ENCODE results near the gene TAS2R60.
"Not testable (repeated sequence)": the region's sequence is repeated elsewhere in the genome, so short reads cannot be mapped to it uniquely, and the experiment has no call there.

TAS2R60 gene

DNA sequence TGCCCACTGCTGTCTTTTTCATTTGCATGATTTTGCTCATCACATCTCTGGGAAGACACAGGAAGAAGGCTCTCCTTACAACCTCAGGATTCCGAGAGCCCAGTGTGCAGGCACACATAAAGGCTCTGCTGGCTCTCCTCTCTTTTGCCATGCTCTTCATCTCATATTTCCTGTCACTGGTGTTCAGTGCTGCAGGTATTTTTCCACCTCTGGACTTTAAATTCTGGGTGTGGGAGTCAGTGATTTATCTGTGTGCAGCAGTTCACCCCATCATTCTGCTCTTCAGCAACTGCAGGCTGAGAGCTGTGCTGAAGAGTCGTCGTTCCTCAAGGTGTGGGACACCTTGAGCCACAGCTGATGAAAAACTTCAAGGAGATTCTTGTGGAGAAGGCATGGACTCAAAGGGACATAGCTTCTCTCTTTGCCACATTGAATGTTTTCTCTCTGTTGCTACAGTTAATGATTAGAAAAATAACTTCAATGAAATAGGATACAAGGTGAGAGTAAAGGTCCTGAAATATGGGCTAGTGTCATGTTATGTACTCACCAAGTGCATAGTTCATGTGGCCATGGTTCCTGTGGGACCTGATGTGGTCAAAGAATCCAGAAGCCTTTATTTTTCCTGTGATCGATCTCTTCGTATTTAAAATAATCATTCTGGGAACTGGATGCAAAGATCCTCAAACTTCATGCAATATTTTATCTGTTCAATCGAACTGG, 970 bp downstream of the TAS2R60 start:
- DNase-seq: no peak

GRCh38 chr7:143444785-143445184, 1.5 kb downstream of the TAS2R60 start:
- no peak for DNase-seq

DNA sequence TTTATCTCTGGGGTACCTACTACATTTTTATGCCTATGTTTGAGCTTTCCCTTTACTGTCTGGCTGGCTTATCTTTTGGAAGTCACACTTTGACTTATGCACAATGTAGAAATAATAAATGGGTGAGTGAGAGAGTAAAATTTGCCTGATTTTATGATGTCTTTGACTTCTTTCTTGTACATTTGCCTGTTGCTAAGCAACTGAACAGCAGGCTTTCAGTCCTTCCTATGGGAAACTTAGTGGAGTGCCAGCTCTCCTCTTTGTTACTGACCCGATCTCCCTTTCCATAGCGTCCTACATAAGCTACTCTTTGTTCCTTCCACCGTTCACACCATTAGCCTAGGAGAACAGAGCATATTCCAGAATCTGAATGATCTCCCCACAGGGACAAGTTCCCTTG, 4.2 kb downstream of the TAS2R60 start:
- DNase-seq: no peak

DNA sequence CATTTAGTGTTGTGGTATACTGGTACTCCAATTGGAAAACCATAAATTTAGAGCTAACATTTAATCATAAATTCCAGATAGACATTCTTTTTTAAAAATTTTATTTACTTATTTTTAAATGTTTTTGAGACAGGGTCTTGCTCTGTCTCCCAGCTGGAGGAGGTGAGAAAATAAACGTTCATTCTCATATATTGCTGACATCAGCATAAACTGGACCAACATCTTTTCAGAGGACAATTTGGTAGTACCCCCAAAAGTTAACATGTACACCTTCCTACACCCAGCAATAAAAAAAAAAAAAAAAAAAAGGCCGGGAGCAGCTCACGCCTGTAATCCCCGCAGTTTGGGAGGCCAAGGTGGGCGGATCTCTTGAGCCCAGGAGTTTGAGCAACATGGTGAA, 5.2 kb downstream of the TAS2R60 start:
- DNase-seq: no peak

DNA sequence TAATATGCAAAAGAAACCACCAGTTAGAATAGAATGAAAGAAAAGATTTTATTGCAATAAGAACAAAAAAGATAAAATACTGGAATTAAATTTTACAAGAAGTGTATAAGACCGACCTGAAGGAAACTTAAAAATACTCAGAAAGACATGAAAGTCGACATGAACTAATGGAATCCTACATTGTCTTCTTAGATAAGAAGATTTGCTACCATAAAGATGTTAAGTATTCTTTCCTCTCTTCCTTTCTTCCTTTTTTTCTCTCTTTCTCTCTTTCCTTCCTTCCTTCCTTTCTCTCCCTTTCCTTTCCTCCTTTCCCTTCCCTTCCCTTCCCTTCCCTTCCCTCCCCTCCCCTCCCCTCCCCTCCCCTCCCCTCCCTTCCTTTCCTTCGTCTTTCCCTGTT, 6.5 kb downstream of the TAS2R60 start:
- DNase-seq: no peak

- DNase-seq: no peak
Measured at GRCh38 chr7:143451122-143451521, 7.9 kb downstream of the TAS2R60 start.

- no peak for DNase-seq
Measured at GRCh38 chr7:143451746-143452145, 8.5 kb downstream of the TAS2R60 start.

DNA sequence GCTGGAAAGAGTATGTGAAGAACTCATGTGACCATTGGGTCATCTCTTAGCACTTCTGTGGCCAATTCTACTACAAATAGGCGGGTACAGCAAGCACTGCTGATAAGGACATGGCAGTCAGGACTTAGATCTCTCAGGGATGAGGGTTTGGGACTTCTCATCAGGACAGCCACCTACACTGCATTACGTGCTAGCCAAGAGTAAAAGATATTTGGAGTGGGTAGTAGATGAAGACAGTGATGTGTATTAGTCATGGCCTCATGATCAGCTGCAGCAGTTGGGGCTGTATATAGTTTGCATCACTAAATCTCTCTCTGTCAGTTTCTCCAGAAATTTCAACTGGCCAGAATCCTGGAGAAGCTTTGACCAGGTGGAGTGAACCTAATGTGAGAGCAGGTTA, 9.2 kb downstream of the TAS2R60 start:
- no peak for DNase-seq

DNA sequence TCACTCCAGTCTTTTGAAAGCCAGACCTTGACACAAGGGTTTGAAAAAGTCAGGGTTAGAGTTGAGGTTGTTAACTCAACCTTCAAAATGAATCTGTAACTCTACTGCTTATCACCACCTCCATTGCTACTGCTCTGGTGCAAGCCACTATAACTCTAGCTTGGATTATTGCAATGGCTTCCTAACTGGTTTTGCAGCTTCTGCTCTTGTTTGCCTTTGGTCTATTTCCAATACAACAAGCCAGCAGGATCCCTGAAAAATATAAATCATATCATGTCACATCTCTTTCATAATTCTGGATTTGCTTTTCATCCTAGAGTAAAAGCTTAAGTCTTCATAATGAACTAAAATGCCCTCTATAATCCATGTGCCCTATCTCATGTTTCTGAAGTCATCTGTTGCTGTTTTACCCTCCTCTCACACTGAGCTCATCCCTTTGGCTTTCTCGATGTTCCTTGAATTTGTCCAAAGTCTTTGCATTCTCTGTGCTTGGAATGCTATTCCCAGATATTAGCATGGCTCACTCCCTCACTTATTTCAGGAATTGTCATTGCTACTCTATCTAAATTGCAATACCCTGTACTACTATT, 10.9 kb downstream of the TAS2R60 start:
- no peak for DNase-seq

- DNase-seq: no peak
Measured at GRCh38 chr7:143455491-143455890, 12.2 kb downstream of the TAS2R60 start.

- no peak for DNase-seq
Measured at GRCh38 chr7:143455942-143456341, 12.7 kb downstream of the TAS2R60 start.

DNA sequence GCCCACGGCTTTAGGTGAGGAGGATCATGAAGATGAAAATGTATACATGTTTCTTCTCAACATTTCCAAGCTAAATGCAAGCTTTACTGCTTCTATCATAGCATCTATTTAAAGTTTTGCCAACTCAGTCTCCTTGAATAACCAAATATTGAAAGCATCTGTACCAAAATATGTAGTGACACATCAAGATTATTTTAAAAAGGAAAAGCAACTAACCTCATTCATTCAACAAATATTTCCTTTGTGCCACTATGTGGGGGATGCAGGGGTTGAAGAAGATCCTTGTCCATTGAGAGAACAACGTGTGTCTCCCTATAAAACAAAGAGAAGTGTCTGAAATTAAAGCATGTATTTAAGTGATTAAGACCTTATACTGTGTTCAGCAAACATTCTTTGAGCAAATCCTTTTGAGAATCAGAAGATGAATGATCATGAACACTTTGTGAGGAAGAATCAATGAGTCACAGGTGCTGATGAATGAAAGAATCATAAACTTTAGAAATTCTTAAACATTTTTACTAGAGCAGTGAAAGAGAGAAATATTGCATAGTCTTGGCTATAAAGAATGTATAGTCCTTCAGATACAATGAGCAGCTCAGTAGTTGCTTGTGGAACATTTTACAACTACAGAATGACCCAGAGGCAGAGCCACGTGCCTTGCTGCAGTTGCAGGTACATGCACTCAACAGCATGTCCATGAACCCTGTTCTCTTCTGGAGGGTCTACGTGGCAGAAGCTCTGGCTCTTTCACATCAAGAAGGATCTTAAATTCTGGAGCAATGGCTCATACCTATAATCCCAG, 13.9 kb downstream of the TAS2R60 start:
- no peak for DNase-seq

DNA sequence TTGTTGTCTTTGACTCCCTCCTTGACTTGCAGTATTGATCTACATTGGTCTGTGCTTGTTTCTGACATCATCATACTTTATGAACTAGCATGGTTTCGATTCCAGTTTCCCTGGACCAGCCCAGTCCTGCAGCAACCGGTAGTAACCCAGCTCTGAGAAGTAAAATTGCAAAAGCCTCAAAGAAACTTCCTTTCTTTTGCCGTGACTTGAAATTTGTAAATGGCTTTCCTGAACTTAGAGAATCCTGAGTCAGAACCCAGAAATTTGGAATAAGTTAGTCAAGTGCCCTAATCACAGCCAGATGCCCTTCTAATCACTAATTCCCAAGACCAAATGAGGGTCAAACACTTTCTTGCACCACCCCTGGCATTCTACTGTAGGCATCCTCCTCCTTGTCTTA, 15.0 kb downstream of the TAS2R60 start:
- no peak for DNase-seq

DNA sequence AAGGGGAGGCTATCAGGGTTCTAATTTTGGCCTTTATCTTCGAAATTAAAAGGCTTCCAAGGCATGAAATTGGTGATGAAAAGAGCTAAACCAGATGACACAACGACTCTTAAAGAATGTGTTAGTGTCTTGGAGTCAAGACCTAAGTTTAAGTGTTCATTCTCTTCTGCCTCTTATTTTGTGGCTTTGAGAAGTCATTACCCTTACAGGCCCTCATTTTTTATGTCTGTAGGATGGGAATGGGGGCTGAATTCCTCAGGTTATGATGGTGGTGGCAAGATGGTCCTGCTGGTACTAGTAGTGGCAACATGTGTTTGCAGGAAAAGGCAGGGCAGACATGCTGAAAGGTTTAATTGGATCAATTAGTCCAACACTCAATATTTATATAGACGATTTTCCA, 15.4 kb downstream of the TAS2R60 start:
- DNase-seq: no peak

DNA sequence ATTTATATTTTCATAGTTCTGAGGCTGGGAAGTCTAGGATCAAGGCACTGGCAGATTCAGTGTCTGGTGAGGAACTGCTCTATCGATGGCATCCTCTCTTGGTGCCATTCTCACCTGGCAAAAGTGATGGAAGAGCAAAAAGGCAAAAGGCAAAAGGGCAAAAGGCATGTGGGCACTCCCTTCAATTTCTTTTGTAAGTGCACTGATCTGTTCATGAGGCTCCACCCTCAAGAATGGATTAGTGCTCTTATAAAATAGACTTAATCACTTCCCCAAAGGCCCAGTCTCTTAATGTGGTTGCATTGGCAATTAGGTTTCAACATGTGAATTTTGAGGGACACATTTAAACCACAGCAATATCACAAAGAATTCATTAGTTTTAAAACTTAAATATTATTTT, 16.1 kb downstream of the TAS2R60 start:
- no peak for DNase-seq

- DNase-seq: no peak
Measured at GRCh38 chr7:143460271-143460979, 17.2 kb downstream of the TAS2R60 start.

GRCh38 chr7:143462045-143462444, 18.8 kb downstream of the TAS2R60 start:
- no peak for DNase-seq

- DNase-seq: no peak
Measured at GRCh38 chr7:143463556-143463955, 20.3 kb downstream of the TAS2R60 start.

DNA sequence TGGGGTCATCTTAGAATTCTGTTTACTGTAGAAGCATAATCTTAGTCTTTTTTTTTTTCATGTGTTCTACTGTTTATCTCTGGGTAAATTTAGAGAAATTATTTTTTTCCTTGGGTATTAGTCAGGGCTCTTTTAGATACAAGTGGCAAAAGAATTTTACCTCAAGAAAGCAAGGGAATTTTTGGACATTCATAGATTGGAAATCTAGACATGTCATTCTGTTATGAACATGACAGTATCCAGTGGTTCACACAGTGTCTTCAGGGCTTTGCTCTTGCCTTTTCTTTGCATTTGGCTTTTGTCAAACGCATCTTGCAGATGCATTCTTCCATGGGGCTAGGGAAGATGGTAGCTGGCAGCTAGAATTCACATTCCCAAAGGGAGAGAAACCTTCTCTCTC, 20.7 kb downstream of the TAS2R60 start:
- DNase-seq: no peak

DNA sequence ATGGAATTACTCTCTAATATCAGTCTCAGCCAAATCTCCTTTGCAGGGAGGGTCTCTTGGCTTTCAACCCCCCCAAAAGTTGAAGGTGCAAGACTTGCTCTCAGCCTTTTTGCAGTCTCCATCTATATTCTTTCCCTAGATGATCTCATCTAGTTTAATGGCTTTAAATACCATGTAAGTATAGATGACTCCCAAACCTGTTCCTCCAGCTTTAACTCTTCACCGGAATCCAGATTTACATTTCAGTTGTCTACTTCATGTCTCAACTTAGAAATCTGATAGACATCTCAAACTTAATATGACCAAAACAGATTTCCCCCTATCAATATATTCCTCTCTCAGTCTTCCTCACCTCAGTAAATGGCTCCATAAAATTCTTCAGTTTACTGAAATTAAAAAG, 24.5 kb downstream of the TAS2R60 start:
- DNase-seq: no peak

- not testable (repeated sequence) for DNase-seq
Measured at GRCh38 chr7:143472071-143472689, 28.9 kb downstream of the TAS2R60 start.

DNA sequence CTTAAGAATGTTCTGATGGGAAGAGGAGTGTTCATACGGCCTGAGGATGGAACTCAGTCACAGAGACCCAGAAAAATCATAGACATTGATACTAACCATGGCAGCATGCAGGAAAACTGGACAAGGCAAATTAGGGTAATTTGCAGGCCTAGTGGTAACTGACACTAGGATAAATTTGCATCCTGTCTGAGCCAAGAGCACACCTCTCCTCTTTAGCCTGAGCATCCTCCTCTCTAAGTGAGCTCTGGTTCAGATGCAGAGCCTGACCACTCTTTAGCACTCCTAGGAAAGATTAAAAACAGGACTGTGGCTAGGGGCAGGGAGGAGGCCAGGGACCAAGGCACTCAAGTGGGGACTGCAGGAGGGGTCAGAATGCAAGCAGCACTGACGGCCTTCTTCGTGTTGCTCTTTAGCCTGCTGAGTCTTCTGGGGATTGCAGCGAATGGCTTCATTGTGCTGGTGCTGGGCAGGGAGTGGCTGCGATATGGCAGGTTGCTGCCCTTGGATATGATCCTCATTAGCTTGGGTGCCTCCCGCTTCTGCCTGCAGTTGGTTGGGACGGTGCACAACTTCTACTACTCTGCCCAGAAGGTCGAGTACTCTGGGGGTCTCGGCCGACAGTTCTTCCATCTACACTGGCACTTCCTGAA, 34.4 kb downstream of the TAS2R60 start, which contains the start of gene TAS2R41:
Gene TAS2R41 (plus strand): TSS at position 373 of the 650 bp plus-strand sequence. CDS start 0 bp downstream, at position 373.
- no peak for DNase-seq
